H9 (cell line): Measurements from ENCODE around the gene DGKB. TPM values are rescaled to one million over a fixed set of nuclear protein-coding genes. Genes with fewer than 3 reads are reported as not detected.

Experiments
- DNase-seq: peaks from one replicate; pipeline ENCODE4 v3.0.0-alpha.2; 2017
- H2AFZ ChIP-seq: one replicate; pipeline ENCODE4 v1.6.1; 2013; ENCODE audit warnings: mild to moderate bottlenecking, low read length, control low read depth, moderate library complexity
- H2AK5ac ChIP-seq: 2 replicates; pipeline ENCODE4 v1.6.1; 2013; ENCODE audit warnings: low read length, control low read depth, mixed read lengths; ENCODE audit not compliant: insufficient read length
- H2BK120ac ChIP-seq: one replicate; pipeline ENCODE4 v1.6.1; 2013; ENCODE audit warnings: low read depth, mild to moderate bottlenecking, low read length, control low read depth, inconsistent platforms; ENCODE audit not compliant: poor library complexity, severe bottlenecking
- H2BK12ac ChIP-seq: 2 replicates; pipeline ENCODE4 v1.6.1; 2013; ENCODE audit warnings: low read length, control low read depth, mixed read lengths, low read depth; ENCODE audit not compliant: insufficient read length
- H2BK15ac ChIP-seq: 2 replicates; pipeline ENCODE4 v1.6.1; 2013; ENCODE audit warnings: low read depth, low read length, control low read depth
- H2BK20ac ChIP-seq: one replicate; pipeline ENCODE4 v1.6.1; 2013; ENCODE audit warnings: low read depth, mild to moderate bottlenecking, low read length, control low read depth, inconsistent platforms; ENCODE audit not compliant: poor library complexity, severe bottlenecking
- H2BK5ac ChIP-seq: 2 replicates; pipeline ENCODE4 v1.6.1; 2013; ENCODE audit warnings: low read length, control low read depth, mixed read lengths; ENCODE audit not compliant: insufficient read length
- H3K14ac ChIP-seq: 2 replicates; pipeline ENCODE4 v1.6.1; 2013; ENCODE audit warnings: low read length, control low read depth; ENCODE audit not compliant: insufficient read depth
- H3K18ac ChIP-seq: 2 replicates; pipeline ENCODE4 v1.6.1; 2013; ENCODE audit warnings: low read depth, mild to moderate bottlenecking, mixed read lengths, low read length, control low read depth; ENCODE audit not compliant: insufficient read length
- H3K23ac ChIP-seq: 2 replicates; pipeline ENCODE4 v1.6.1; 2013; ENCODE audit warnings: low read length, control low read depth, mixed read lengths, low read depth; ENCODE audit not compliant: insufficient read length
- H3K23me2 ChIP-seq: 2 replicates; pipeline ENCODE4 v1.6.1; 2013; ENCODE audit warnings: low read depth, mild to moderate bottlenecking, mixed read lengths, low read length, control low read depth; ENCODE audit not compliant: insufficient read length, poor library complexity, severe bottlenecking
- H3K27ac ChIP-seq: 2 replicates; pipeline ENCODE4 v1.5.1; 2013; ENCODE audit warnings: low read length, control low read depth, mixed read lengths, low read depth; ENCODE audit not compliant: insufficient read length
- H3K27me3 ChIP-seq: 2 replicates; pipeline ENCODE4 v1.6.1; 2013; ENCODE audit warnings: low read length, control low read depth, inconsistent platforms; ENCODE audit not compliant: insufficient read depth
- H3K4ac ChIP-seq: 2 replicates; pipeline ENCODE4 v1.6.1; 2013; ENCODE audit warnings: low read depth, mild to moderate bottlenecking, control low read depth, inconsistent platforms, low read length, moderate library complexity
- H3K4me1 ChIP-seq: 2 replicates; pipeline ENCODE4 v1.6.1; 2013; ENCODE audit warnings: low read length, control low read depth, inconsistent platforms; ENCODE audit not compliant: insufficient read depth
- H3K4me2 ChIP-seq: 2 replicates; pipeline ENCODE4 v1.6.1; 2013; ENCODE audit warnings: low read length, control low read depth, mixed read lengths; ENCODE audit not compliant: insufficient read length, insufficient read depth
- H3K56ac ChIP-seq: 2 replicates; pipeline ENCODE4 v1.6.1; 2013; ENCODE audit warnings: low read depth, mild to moderate bottlenecking, mixed read lengths, low read length, control low read depth; ENCODE audit not compliant: insufficient read length
- H3K79me1 ChIP-seq: 2 replicates; pipeline ENCODE4 v1.6.1; 2013; ENCODE audit warnings: low read depth, mild to moderate bottlenecking, moderate library complexity, low read length, control low read depth, inconsistent platforms; ENCODE audit not compliant: insufficient read depth, poor library complexity, severe bottlenecking
- H3K79me2 ChIP-seq: 2 replicates; pipeline ENCODE4 v1.6.1; 2013; ENCODE audit warnings: low read length, control low read depth, inconsistent platforms; ENCODE audit not compliant: insufficient read depth
- H3K9ac ChIP-seq: 2 replicates; pipeline ENCODE4 v1.6.1; 2013; ENCODE audit warnings: low read length, control low read depth, mixed read lengths; ENCODE audit not compliant: insufficient read length; ENCODE audit errors: extremely low read depth
- H3K9me3 ChIP-seq: one replicate; pipeline ENCODE4 v1.6.1; 2013; ENCODE audit warnings: low read depth, low read length, inconsistent platforms; ENCODE audit not compliant: control insufficient read depth
- H3T11ph ChIP-seq: one replicate; pipeline ENCODE4 v1.6.1; 2013; ENCODE audit warnings: mild to moderate bottlenecking, low read length, control low read depth, inconsistent platforms
- H4K20me1 ChIP-seq: one replicate; pipeline ENCODE4 v1.6.1; 2013; ENCODE audit not compliant: control insufficient read depth, insufficient read length, insufficient read depth
- H4K5ac ChIP-seq: 2 replicates; pipeline ENCODE4 v1.6.1; 2013; ENCODE audit warnings: low read depth, mild to moderate bottlenecking, mixed read lengths, low read length, control low read depth; ENCODE audit not compliant: insufficient read length
- H4K8ac ChIP-seq: replicated peaks from 2 replicates; pipeline ENCODE4 v1.6.1; 2013; ENCODE audit warnings: low read length, control low read depth, mixed read lengths, low read depth; ENCODE audit not compliant: insufficient read length
- H4K91ac ChIP-seq: 2 replicates; pipeline ENCODE4 v1.6.1; 2013; ENCODE audit warnings: low read depth, mild to moderate bottlenecking, moderate library complexity, mixed read lengths, low read length, control low read depth; ENCODE audit not compliant: insufficient read length
- H3K27ac Mint-ChIP-seq, 3 experiments: 2 replicates in 2 of 3; 3 replicates in 1 of 3; pipeline ENCODE4 v1.8.0; 2020 to 2021; ENCODE audit warnings: mixed read lengths in 3 of 3, mild to moderate bottlenecking in 1 of 3, moderate library complexity in 1 of 3
- H3K27me3 Mint-ChIP-seq: 2 replicates; pipeline ENCODE4 v1.8.0; 2021; ENCODE audit warnings: low read depth, mild to moderate bottlenecking, moderate library complexity, mixed read lengths
- H3K36me3 Mint-ChIP-seq, 3 experiments: 2 replicates in 2 of 3; 3 replicates in 1 of 3; pipeline ENCODE4 v1.8.0; 2020 to 2021; ENCODE audit warnings: low read depth in 3 of 3, mixed read lengths in 3 of 3; ENCODE audit not compliant: insufficient read depth in 1 of 3
- H3K4me1 Mint-ChIP-seq, 2 experiments: 2 replicates each; pipeline ENCODE4 v1.8.0; 2020; ENCODE audit warnings: mixed read lengths in 2 of 2
- H3K4me3 Mint-ChIP-seq, 2 experiments: 2 replicates in 1 of 2; 3 replicates in 1 of 2; pipeline ENCODE4 v1.8.0; 2020 to 2021; ENCODE audit warnings: mild to moderate bottlenecking in 2 of 2, mixed read lengths in 2 of 2, moderate library complexity in 1 of 2
- H3K9me3 Mint-ChIP-seq, 2 experiments: 2 replicates in 1 of 2; 3 replicates in 1 of 2; pipeline ENCODE4 v1.8.0; 2020; ENCODE audit warnings: mild to moderate bottlenecking in 2 of 2, mixed read lengths in 2 of 2, moderate library complexity in 1 of 2
- WGBS: extraction: QIAGEN DNeasy Blood & Tissue Kit; methylation state at CpG from one replicate; pipeline ENCODE4 v1.1.7; 2013; ENCODE audit warnings: missing lambda C conversion rate, low lambda C conversion rate, mixed read lengths; ENCODE audit not compliant: insufficient read length; ENCODE audit errors: extremely low coverage; 5-methylcytosine and 5-hydroxymethylcytosine counted together
- total RNA-seq: library from RNA; stranded (reverse); gene quantifications from 2 replicates; pipeline ENCODE4 v1.2.1, GENCODE V29; 2021
- TF ChIP-seq, protein P1 (sequence below): fragments of 200-600 bp; sonication (generic); conservative IDR thresholded peaks from 3 replicates; pipeline ENCODE4 v1.8.0; 2021; ENCODE audit warnings: antibody characterized with exemption, mild to moderate bottlenecking

Gene DGKB
- total RNA-seq, 1 experiment from 2014 or later = 0.26 TPM

- Histone ChIP-seq H2AK5ac (no peak overlapping the region), H3T11ph (no peak overlapping the region), H2BK20ac (no peak overlapping the region), H3K4me1 (peaks cover 2% of the 10 kb centered on the region; the same call in 1 of the 2 replicates), H2BK15ac (no peak overlapping the region), H3K23ac (no peak overlapping the region), H2BK120ac (no peak overlapping the region), H4K20me1 (no peaks in the 10 kb centered on the region), H3K23me2 (no peaks in the 10 kb centered on the region), H3K18ac (no peak overlapping the region), H3K79me1 (no peaks in the 10 kb centered on the region), H3K9ac (no peak overlapping the region), H3K27ac (no peak overlapping the region), H2BK12ac (no peak overlapping the region), H3K4ac (no peak overlapping the region), H3K56ac (no peak overlapping the region), H4K5ac (no peak overlapping the region), H3K14ac (no peak overlapping the region), H3K4me2 (no peak overlapping the region), H3K9me3 (no peaks in the 10 kb centered on the region), H4K91ac (no peak overlapping the region), H3K79me2 (no peaks in the 10 kb centered on the region), H2BK5ac (no peak overlapping the region), H3K27me3 (no peaks in the 10 kb centered on the region), H2AFZ (no peak overlapping the region), H4K8ac (no peak overlapping the region)
- Mint-ChIP-seq H3K36me3 (no peaks in the 10 kb centered on the region), H3K27ac (no peak overlapping the region), H3K9me3 (no peaks in the 10 kb centered on the region), H3K4me1 (peaks cover 12 to 13% of the 10 kb centered on the region in 2 experiments), H3K27me3 (no peaks in the 10 kb centered on the region), H3K4me3 (no peak overlapping the region)
- TF ChIP-seq, protein P1, sequence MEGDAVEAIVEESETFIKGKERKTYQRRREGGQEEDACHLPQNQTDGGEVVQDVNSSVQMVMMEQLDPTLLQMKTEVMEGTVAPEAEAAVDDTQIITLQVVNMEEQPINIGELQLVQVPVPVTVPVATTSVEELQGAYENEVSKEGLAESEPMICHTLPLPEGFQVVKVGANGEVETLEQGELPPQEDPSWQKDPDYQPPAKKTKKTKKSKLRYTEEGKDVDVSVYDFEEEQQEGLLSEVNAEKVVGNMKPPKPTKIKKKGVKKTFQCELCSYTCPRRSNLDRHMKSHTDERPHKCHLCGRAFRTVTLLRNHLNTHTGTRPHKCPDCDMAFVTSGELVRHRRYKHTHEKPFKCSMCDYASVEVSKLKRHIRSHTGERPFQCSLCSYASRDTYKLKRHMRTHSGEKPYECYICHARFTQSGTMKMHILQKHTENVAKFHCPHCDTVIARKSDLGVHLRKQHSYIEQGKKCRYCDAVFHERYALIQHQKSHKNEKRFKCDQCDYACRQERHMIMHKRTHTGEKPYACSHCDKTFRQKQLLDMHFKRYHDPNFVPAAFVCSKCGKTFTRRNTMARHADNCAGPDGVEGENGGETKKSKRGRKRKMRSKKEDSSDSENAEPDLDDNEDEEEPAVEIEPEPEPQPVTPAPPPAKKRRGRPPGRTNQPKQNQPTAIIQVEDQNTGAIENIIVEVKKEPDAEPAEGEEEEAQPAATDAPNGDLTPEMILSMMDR = no peak
- DNase-seq = no peak
- WGBS = no CpG with 5 or more reads among the region's 2 CpGs
These were observed 6.1 kb downstream of the DGKB start for GRCh38 chr7:14896461-14896860.
